ENCODE data around the gene DCHS1. TPM values are rescaled to one million over a fixed set of nuclear protein-coding genes. Genes with fewer than 3 reads are reported as not detected.
A peak's percentile ranks its signal among the peaks of the same experiment; 100 is the strongest.

The DCHS1 gene
- total and polyA plus RNA-seq, 3 experiments from 2014 or later = 0.89 to 1.5 (median 0.96) TPM

DNA sequence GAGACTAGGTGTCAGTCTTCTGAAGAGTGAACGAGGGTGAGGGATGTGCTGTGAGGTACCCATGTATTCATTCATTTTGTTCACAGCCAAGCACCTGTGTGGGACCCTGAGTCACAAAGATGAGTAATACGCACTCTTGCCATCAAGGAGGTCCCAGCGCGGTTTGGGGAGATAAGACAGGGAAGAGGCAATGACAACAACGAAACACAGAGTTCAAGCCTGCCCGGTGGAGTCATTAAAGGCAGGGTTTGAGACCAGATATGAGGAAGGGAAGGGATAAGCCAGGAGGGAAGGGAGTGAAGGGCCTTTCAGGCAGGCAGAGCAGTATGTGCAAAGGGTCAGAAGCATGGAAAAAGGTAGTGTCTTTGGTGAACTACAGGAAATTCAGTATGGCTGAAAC is 4.6 kb downstream of the DCHS1 start:
- CTCF ChIA-PET = no interaction called here
- Histone ChIP-seq H3K27ac (ENCODE audit: low read depth, low read length) (no peak overlapping the region), H3K4me1 (ENCODE audit: insufficient read depth, low read length) (peaks cover 60% of the 10 kb centered on the region), H3K4me3 (ENCODE audit: low read length) (no peak overlapping the region), H3K27me3 (ENCODE audit: insufficient read depth, low read length, poor library complexity, severe bottlenecking) (no peaks in the 10 kb centered on the region), H3K36me3 (ENCODE audit: insufficient read depth, low read length) (no peaks in the 10 kb centered on the region), H3K9me3 (ENCODE audit: low read length) (no peaks in the 10 kb centered on the region)
- H3K36me3 Mint-ChIP-seq = no peaks in the 10 kb centered on the region
- H3K27ac Mint-ChIP-seq = no peak overlapping the region
- no peak overlapping the region for H3K4me3 Mint-ChIP-seq
- no peaks in the 10 kb centered on the region for H3K9me3 Mint-ChIP-seq
- no peak for DNase-seq
- POLR2A ChIA-PET = no interaction called here
- H3K4me1 Mint-ChIP-seq = no peaks in the 10 kb centered on the region
- H3K27me3 Mint-ChIP-seq = no peaks in the 10 kb centered on the region

DNA sequence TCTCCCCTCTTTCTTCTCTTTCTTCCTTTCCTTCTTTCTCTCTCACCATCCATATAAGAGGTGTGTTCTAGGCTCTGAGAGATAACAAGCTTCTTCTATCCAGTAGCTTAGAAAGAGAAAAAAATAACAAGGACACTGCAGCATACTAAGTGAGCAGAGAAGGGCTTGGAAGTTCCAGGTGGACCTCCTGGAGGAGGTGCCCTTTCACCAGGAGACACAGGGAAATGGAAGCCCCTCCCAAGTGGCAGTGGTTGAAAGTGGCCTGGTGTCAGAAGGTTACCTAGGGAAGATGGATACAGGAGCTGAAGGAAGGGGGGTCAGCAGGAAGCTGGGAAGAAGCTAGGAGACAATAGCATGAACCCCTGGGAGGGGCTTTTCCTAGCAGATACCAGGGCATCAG is 5.5 kb downstream of the DCHS1 start:
- no peaks in the 10 kb centered on the region for H3K27me3 ChIP-seq (ENCODE audit: insufficient read depth, low read length, poor library complexity, severe bottlenecking)
- Mint-ChIP-seq H3K4me3 (no peak overlapping the region), H3K36me3 (no peaks in the 10 kb centered on the region), H3K27ac (no peak overlapping the region), H3K27me3 (peaks cover 0 to 1% of the 10 kb centered on the region in 2 donors), H3K4me1 (no peaks in the 10 kb centered on the region), H3K9me3 (no peaks in the 10 kb centered on the region)
- no peak overlapping the region for H3K27ac ChIP-seq (ENCODE audit: low read depth, low read length)
- no peak for DNase-seq
- no peak overlapping the region for H3K4me3 ChIP-seq (ENCODE audit: low read length)
- no peaks in the 10 kb centered on the region for H3K36me3 ChIP-seq (ENCODE audit: insufficient read depth, low read length)
- peaks cover 69% of the 10 kb centered on the region for H3K4me1 ChIP-seq (ENCODE audit: insufficient read depth, low read length)
- POLR2A ChIA-PET = interaction anchor here (0.6 kb wide), 1 partner anchor 950 kb away, joined by 4 read pairs; no protein-coding TSS in a partner anchor
- CTCF ChIA-PET = interaction anchor here (1.1 to 2.9 kb wide), 3 partner anchors 18 to 33 kb away, joined by 3 to 14 read pairs (median 4); partner anchors contain the start of gene MRPL17
- no peaks in the 10 kb centered on the region for H3K9me3 ChIP-seq (ENCODE audit: low read length)

DNA sequence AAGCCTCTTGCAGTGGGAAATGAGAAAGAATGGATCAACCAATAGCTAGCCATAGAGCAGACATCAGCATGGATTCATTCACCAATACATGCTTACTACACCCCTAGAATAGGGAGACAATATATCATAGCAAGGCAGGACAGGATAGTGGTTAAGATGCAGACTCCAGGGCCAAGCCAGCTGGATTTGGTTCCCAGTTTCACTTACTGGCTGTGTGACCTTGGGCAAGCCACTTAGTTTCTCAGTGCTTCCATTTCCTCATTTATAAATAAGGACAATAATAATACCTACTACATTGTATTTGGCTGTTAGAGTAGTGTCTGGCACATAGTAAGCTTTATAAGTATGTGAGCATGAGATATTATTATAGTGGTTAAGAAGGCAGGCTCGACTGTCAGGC is 7.1 kb downstream of the DCHS1 start:
- no peak overlapping the region for H3K4me3 Mint-ChIP-seq
- no peaks in the 10 kb centered on the region for H3K36me3 Mint-ChIP-seq
- no peak for DNase-seq
- H3K27ac Mint-ChIP-seq = no peak overlapping the region
- H3K36me3 ChIP-seq (ENCODE audit: insufficient read depth, low read length) = no peaks in the 10 kb centered on the region
- no peaks in the 10 kb centered on the region for H3K9me3 ChIP-seq (ENCODE audit: low read length)
- no peaks in the 10 kb centered on the region for H3K27me3 ChIP-seq (ENCODE audit: insufficient read depth, low read length, poor library complexity, severe bottlenecking)
- H3K27ac ChIP-seq (ENCODE audit: low read depth, low read length) = no peak overlapping the region
- no peak overlapping the region for H3K4me3 ChIP-seq (ENCODE audit: low read length)
- no peaks in the 10 kb centered on the region for H3K4me1 Mint-ChIP-seq
- POLR2A ChIA-PET = interaction anchor here (1.0 kb wide), 1 partner anchor 37 kb away, joined by 3 read pairs; the partner anchor contains the start of gene TAF10
- CTCF ChIA-PET = interaction anchor here (1.3 to 2.9 kb wide), 5 partner anchors 20 to 35 kb away, joined by 3 to 14 read pairs (median 4); partner anchors contain the start of gene MRPL17
- H3K4me1 ChIP-seq (ENCODE audit: insufficient read depth, low read length) = peaks cover 68% of the 10 kb centered on the region
- H3K9me3 Mint-ChIP-seq = no peaks in the 10 kb centered on the region
- peaks cover 0 to 1% of the 10 kb centered on the region in 2 donors for H3K27me3 Mint-ChIP-seq

DNA sequence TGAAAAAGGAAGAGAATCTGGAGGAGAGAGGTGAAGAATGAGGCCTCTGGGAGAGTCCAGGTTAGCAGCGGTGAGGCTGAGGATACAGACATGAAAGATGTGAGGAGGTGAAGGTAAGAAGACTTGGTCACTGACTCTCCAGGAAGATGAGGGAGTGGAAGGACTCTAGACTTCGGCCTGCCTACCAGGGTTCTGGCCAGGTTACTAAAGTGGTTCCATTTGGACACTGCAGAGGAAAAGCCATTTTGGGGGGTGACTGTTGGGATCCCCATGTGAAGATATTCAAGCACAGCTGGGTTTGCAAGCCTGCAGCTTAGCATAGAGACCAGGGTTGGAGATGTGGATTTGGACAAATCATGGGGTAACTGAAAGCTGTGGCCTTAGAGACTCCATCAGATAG is 7.8 kb downstream of the DCHS1 start:
- CTCF ChIA-PET = interaction anchor here (0.9 to 2.9 kb wide), 11 partner anchors 13 to 117 kb away, joined by 3 to 14 read pairs (median 4); partner anchors contain the start of gene MRPL17
- H3K4me3 ChIP-seq (ENCODE audit: low read length) = peak overlapping the region; percentile 40
- DNase-seq = no peak
- peaks cover 64% of the 10 kb centered on the region for H3K4me1 ChIP-seq (ENCODE audit: insufficient read depth, low read length)
- Mint-ChIP-seq H3K9me3 (no peaks in the 10 kb centered on the region), H3K36me3 (no peaks in the 10 kb centered on the region), H3K27me3 (peaks cover 0 to 1% of the 10 kb centered on the region in 2 donors), H3K4me1 (no peaks in the 10 kb centered on the region), H3K4me3 (no peak overlapping the region), H3K27ac (no peak overlapping the region)
- no peaks in the 10 kb centered on the region for H3K36me3 ChIP-seq (ENCODE audit: insufficient read depth, low read length)
- H3K9me3 ChIP-seq (ENCODE audit: low read length) = no peaks in the 10 kb centered on the region
- H3K27ac ChIP-seq (ENCODE audit: low read depth, low read length) = no peak overlapping the region
- POLR2A ChIA-PET = interaction anchor here (0.6 to 1.8 kb wide), 3 partner anchors 27 to 36 kb away, joined by 3 to 10 read pairs (median 8); partner anchors contain the start of genes TAF10 and TPP1
- no peaks in the 10 kb centered on the region for H3K27me3 ChIP-seq (ENCODE audit: insufficient read depth, low read length, poor library complexity, severe bottlenecking)

DNA sequence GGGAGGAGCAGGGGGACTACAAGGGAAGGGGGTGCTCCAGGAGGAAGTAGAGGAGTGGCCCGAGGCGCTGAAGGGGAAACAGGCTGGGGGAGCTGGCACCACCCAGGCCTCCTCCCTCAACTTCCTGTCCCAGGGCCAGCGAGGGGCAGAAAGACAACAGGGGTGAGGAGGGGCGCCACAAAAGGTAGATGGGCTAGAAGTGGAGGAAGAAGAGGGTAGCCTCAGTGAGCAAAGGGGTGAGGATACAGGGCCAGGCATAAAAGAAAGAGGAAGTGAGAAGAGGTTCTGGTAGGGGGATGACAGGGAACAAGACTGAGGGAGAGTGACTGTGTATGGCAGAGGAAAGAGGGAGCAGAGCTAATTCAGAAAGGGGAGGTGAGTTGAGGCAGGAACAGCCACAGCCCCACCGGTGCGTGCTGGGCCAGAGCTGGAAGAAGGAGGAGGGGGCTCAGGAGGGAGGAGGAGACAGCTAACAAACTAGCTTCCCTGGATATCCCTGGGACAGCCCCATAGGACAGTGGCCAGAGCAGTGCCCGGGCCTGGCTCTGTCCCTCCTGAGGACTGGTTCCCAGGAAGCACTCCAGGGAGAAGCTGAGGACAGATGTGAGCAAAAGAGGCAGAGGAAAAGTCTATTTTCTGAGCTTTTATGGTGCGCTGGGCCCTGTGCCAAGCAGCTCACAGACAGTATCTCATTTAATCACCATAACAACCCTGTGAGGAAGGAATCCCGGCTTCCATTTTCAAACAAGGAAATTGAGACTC is 8.5 kb downstream of the DCHS1 start:
- Mint-ChIP-seq H3K27ac (no peak overlapping the region), H3K36me3 (no peaks in the 10 kb centered on the region), H3K4me1 (no peaks in the 10 kb centered on the region), H3K27me3 (peaks cover 0 to 1% of the 10 kb centered on the region in 2 donors), H3K9me3 (no peaks in the 10 kb centered on the region), H3K4me3 (no peak overlapping the region)
- H3K27me3 ChIP-seq (ENCODE audit: insufficient read depth, low read length, poor library complexity, severe bottlenecking) = no peaks in the 10 kb centered on the region
- POLR2A ChIA-PET = interaction anchor here (0.6 to 1.8 kb wide), 5 partner anchors 20 to 158 kb away, joined by 3 to 10 read pairs (median 5); partner anchors contain the start of genes TAF10 and TPP1
- peak overlapping the region; percentile 40 for H3K4me3 ChIP-seq (ENCODE audit: low read length)
- no peak overlapping the region for H3K27ac ChIP-seq (ENCODE audit: low read depth, low read length)
- H3K9me3 ChIP-seq (ENCODE audit: low read length) = no peaks in the 10 kb centered on the region
- peaks cover 65% of the 10 kb centered on the region for H3K4me1 ChIP-seq (ENCODE audit: insufficient read depth, low read length)
- CTCF ChIA-PET = interaction anchor here (0.8 to 1.9 kb wide), 12 partner anchors 9 to 116 kb away, joined by 3 to 13 read pairs (median 3); partner anchors contain the start of genes DCHS1, MRPL17 and TPP1
- no peaks in the 10 kb centered on the region for H3K36me3 ChIP-seq (ENCODE audit: insufficient read depth, low read length)
- DNase-seq = peak in 3 of 5 donors; percentile 22 to 64 (median 41)

DNA sequence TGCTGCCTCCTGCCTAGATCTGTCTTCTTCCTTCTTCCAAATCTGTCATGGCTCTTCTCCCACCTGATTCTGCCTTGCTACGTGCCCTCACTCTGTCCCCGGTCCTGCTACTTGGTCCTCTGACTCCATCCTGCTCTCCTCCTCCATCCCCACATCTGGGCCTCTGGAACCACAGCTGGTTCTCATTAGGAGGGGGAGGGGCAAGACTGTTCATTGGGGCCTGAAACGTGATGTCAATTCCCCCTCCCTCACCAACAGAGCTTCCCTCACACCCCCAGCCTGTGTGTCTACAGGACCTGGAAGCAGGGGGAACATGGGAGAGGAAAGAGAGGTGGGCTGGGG is 9.1 kb downstream of the DCHS1 start:
- Histone ChIP-seq H3K4me3 (ENCODE audit: low read length) (peak overlapping the region; percentile 40), H3K36me3 (ENCODE audit: insufficient read depth, low read length) (no peaks in the 10 kb centered on the region), H3K9me3 (ENCODE audit: low read length) (no peaks in the 10 kb centered on the region), H3K27me3 (ENCODE audit: insufficient read depth, low read length, poor library complexity, severe bottlenecking) (no peaks in the 10 kb centered on the region), H3K4me1 (ENCODE audit: insufficient read depth, low read length) (peaks cover 62% of the 10 kb centered on the region), H3K27ac (ENCODE audit: low read depth, low read length) (no peak overlapping the region)
- Mint-ChIP-seq H3K9me3 (no peaks in the 10 kb centered on the region), H3K4me3 (no peak overlapping the region), H3K4me1 (no peaks in the 10 kb centered on the region), H3K36me3 (no peaks in the 10 kb centered on the region), H3K27ac (no peak overlapping the region), H3K27me3 (peaks cover 0 to 1% of the 10 kb centered on the region in 2 donors)
- DNase-seq = no peak
- ChIA-PET CTCF (interaction anchor here (0.9 to 1.9 kb wide), 7 partner anchors 12 to 42 kb away, joined by 3 to 13 read pairs (median 4); partner anchors contain the start of genes MRPL17 and TPP1), POLR2A (interaction anchor here (0.7 to 1.8 kb wide), 4 partner anchors 20 to 157 kb away, joined by 3 to 10 read pairs (median 6); partner anchors contain the start of genes TAF10 and TPP1)

DNA sequence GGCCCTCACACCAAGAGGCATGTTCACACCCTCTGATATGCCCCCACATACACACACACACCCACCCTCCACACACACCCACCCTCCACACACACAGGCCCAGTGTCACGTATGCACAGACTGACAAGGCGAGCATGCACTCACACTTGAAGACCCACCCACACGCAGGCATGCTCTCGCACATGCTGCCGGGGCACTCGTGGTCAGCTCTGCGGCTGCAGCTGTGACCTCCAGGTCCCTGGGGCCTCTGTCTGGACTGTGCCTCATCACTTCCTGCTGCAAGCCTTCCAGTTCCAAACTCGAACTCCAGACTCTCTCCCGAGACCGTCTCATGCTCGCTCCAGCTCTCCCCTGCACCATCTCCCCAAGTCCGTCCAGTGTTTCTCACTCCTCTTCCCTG is 9.5 kb downstream of the DCHS1 start:
- CTCF ChIA-PET = interaction anchor here (1.3 to 1.6 kb wide), 2 partner anchors 27 to 41 kb away, joined by 4 to 5 read pairs; partner anchors contain the start of gene TPP1

DNA sequence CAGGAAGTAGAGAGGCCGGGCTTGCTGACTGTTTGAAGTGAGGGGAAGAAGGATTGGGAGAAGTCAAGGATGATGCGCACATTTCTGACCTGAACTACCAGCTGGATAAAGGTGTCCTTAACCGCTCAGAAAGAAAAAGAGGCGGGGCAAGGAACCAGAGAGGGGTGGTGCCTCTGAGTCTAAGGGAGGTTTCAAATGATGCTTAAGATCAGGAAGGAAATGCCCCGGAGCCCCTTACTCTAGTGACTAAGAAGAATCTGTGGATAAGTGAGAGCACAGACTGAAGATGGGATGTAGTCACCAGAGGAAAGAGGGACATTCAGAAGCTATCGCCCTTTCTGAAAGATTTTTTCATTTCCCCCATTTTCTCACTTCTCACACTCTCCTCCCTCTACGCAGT is 12.7 kb downstream of the DCHS1 start:
- Mint-ChIP-seq H3K36me3 (peaks cover 0 to 4% (median 0%) of the 10 kb centered on the region in 3 donors), H3K9me3 (no peaks in the 10 kb centered on the region), H3K27me3 (peaks cover 0 to 1% of the 10 kb centered on the region in 2 donors), H3K27ac (no peak overlapping the region), H3K4me3 (no peak overlapping the region), H3K4me1 (no peaks in the 10 kb centered on the region)
- DNase-seq = no peak
- H3K4me3 ChIP-seq (ENCODE audit: low read length) = no peak overlapping the region
- CTCF ChIA-PET = no interaction called here
- peaks cover 45% of the 10 kb centered on the region for H3K4me1 ChIP-seq (ENCODE audit: insufficient read depth, low read length)
- POLR2A ChIA-PET = no interaction called here
- no peaks in the 10 kb centered on the region for H3K9me3 ChIP-seq (ENCODE audit: low read length)
- H3K27ac ChIP-seq (ENCODE audit: low read depth, low read length) = no peak overlapping the region
- H3K27me3 ChIP-seq (ENCODE audit: insufficient read depth, low read length, poor library complexity, severe bottlenecking) = no peaks in the 10 kb centered on the region
- H3K36me3 ChIP-seq (ENCODE audit: insufficient read depth, low read length) = no peaks in the 10 kb centered on the region

More for the DNA sequence above, 9.5 kb downstream of the DCHS1 start:
- no peaks in the 10 kb centered on the region for H3K9me3 Mint-ChIP-seq
- DNase-seq = no peak
- no peaks in the 10 kb centered on the region for H3K9me3 ChIP-seq (ENCODE audit: low read length)
- peak overlapping the region in 2 of 8 donors; percentile 80 for H3K27ac Mint-ChIP-seq
- H3K4me3 ChIP-seq (ENCODE audit: low read length) = peak overlapping the region; percentile 40
- no peaks in the 10 kb centered on the region for H3K4me1 Mint-ChIP-seq
- POLR2A ChIA-PET = interaction anchor here (0.7 to 1.8 kb wide), 3 partner anchors 19 to 157 kb away, joined by 3 to 10 read pairs (median 5); partner anchors contain the start of gene TAF10
- peaks cover 0 to 1% of the 10 kb centered on the region in 2 donors for H3K27me3 Mint-ChIP-seq
- no peaks in the 10 kb centered on the region for H3K36me3 ChIP-seq (ENCODE audit: insufficient read depth, low read length)
- H3K36me3 Mint-ChIP-seq = no peaks in the 10 kb centered on the region
- no peak overlapping the region for H3K27ac ChIP-seq (ENCODE audit: low read depth, low read length)
- peak overlapping the region in 4 of 7 donors; percentile 29 to 64 (median 59) for H3K4me3 Mint-ChIP-seq
- no peaks in the 10 kb centered on the region for H3K27me3 ChIP-seq (ENCODE audit: insufficient read depth, low read length, poor library complexity, severe bottlenecking)
- H3K4me1 ChIP-seq (ENCODE audit: insufficient read depth, low read length) = peaks cover 59% of the 10 kb centered on the region
